HG02642 (cell line): Measurements from ENCODE around the gene FLNC.

ENCODE experiments used
- ATAC-seq: cut with Tn5 transposase; IDR thresholded peaks from one replicate; pipeline ENCODE4 v1.9.1; 2021; ENCODE audit warnings: mild to moderate bottlenecking; ENCODE audit not compliant: unreplicated experiment, poor library complexity

Gene FLNC

DNA sequence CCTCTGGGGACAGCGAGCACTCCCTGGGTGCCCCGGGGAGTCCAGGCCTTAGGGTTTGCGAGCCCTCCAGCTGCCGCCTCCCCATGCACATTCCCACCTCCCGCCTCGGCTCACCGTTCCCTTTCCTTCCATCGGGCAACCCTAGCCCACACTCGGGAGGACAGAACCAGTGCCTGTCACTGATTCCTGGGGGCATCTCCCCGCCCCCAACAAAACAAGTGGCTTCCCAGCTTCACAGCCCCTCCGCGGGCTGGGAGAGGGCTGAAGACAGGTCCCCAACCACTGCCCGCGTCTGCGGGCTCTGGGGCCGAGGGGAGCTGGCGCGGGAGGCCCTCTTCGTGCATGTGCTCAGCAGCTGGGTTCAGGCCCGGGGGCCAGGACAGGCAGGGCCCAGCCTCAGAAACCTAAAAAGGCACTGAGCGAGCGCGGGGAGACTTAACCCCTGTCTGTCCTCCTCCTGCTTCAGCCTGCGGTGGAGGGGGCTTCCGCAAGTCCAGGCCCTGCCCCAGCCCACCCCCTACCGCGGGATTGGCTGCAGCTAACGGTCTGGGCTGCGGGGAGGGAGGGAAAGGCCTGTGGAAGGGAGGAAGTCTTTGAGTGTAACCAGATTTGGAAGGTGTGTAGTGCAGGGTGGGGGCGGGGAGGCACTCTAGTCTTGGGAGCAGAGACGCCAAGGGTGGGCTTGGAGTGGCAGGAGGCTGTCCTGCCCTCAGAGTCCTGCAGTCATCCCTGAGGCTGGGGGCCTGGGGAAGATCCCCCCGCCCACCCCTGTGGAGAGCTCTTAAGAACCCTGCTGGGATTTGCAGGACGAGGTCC, 1.2 kb downstream of the FLNC start:
- no peak for ATAC-seq

DNA sequence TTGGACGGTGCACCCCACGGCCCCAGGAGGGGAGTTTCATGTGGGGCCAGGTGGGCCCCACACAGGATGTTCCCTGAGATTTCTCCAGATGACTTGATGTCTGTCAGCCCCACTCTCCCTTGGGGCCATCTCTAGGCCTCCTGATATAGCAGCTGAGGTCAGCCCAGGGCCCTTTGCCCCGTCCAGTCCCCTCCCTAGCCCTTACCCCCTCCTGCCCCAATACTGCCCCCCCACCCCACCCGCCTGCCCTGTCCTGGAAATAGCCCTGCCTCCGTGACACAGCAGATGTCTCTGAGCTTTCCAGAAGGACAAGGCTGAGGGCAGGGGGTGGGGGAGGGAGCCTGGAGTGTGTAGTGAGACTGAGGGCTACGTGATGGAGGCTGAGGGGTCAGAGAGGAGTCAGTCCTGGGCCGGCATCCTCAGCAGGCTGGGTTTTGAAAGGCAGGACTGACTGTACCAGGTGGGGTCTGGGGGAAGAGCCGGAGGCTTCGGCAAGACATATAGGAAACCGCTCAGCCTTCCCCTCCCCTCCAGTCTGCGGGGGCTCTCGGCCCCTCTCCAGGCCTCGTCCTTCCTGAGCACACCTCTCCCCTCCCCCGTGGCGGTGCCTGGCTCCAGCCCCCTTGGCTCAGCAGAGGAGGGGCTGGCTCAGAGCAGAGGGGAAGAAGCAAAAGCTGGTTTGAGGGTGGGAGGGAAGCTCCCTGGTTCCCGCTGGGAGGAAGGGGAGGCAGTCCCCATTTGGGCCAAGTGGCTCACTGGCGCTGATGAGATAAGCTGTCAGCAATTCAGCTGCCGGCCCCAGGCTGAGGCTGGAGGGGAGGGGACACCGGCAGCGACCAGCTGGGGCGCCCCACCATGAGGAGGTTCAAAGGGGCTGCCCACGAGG, 2.0 kb downstream of the FLNC start:
- ATAC-seq: no peak

DNA sequence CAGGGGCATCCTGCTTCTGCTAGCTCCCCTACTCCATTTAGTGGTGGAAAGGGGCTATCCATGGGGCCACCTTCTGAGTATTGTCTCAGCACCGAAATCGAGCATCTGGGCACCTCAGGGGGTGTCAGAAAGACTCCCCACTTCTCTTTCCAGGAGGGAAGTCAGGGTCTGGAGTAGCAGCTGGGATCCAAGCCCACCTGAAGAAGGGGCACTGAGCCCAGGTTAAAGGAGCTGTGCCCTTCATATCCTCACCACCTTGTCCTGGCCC, 2.6 kb downstream of the FLNC start:
- ATAC-seq: no peak

DNA sequence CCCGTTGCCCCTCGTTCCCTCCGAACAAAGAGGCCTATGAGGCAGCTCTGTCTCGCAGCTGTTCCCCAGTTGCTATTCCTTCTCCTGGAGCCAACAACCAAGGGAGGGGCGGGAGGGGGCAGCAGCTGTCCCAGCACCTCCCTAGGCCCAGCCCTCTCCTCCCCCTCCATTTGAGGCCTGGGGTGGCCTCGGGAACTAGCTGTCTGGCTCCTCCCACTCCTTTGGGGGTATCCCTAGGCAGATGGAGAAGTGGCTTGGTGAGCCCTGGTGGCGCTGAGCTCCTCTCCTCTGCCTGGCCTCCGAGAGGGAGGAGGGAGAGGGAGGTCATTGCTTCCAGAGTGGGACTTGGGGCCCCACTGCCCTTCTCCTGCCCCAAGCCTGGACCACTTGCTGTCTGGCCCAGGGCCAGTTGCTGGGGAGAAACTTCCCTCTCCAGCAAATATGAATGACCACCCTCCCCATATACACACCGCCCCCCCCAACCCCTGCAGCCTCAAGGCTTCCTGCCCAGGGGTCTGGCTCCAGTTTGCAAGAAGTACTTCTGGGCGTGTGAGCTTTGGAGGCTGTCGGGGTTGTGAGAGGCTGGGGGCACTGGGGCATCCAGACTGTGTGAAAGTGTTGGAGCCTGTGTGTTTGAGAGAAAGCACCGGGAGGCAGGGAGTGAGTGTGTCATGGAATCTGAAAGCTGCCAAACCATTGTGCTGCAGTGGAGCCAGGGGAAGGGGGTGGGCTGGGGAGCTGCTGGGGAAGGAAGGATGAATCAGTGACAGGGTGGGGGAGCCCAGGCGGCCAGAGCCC, 3.1 kb downstream of the FLNC start:
- no peak for ATAC-seq

DNA sequence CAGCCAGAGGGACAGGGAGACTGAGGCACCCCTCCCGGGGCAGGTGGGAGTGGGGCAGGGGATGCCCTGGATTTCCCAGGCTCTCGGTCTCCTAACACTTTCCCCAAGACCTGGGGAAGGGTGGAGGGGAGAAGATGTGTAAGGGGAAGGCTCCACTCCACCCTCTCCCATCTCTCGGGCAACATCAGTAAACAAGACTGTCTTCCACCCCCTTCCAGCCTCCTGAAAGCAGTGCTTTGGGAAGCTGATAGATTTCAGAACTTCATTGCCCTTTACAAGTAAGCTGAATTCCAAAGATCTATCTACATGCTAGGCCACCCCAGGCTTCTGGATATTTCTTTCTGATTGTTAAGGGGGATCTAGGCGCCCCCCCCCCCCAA, 3.7 kb downstream of the FLNC start:
- ATAC-seq: no peak

DNA sequence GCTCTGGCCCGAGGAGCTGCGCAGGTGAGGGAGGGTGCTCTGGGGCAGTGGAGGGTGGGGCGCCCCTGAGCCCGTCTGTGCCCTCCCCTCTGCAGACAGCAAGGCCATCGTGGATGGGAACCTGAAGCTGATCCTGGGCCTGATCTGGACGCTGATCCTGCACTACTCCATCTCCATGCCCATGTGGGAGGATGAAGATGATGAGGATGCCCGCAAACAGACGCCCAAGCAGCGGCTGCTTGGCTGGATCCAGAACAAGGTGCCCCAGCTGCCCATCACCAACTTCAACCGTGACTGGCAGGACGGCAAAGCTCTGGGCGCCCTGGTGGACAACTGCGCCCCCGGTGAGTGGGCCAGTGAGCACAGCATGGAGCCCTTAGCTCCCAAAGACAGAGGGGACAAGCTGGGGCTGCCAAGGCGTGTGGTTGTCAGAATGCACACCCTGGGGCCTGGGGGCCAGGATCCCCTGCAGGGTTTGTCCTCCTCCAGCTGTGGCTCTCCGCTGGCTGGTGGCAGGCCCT, 5.1 kb downstream of the FLNC start:
- ATAC-seq: no peak

DNA sequence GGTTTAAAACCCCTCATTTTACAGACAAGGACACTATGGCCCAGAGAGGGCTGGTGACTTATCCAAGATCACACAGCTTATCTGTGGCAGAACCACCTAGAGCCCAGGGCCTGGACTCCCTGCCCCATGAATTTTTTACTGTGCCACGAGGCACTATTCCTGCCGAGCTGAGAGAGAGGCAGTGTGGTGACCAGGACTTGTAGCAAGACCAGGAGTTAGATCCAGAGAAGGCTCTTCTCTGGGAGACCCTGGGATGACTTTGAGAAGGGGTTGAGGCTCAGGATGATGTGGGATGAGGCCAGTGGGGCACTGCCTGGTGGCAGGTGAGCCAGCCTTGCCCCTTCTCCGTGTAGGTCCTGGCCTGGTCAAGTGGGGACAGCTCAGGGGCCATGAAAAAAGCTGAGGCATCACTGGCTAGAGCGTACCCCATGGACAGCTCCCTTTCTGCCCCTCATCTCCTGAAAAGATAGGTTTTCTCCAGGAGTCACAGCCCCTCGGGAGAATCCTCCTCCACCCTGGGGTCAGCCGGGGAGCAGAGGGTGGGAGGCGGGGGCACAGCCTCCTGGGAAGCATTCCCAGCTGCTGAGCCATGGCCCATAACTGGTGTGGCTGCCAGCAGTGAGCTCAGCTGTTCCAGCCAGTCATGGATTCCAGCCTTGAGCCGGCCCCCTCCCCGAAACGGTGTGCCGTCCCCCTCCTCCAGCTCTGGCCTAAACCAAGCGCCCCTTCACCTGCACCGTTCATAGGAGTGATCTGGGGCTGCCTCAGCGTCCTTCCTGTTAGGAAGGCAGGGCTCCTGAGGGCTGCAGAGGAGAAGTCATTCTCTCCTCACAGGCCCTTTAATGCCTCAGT, 5.8 kb downstream of the FLNC start:
- ATAC-seq: no peak

DNA sequence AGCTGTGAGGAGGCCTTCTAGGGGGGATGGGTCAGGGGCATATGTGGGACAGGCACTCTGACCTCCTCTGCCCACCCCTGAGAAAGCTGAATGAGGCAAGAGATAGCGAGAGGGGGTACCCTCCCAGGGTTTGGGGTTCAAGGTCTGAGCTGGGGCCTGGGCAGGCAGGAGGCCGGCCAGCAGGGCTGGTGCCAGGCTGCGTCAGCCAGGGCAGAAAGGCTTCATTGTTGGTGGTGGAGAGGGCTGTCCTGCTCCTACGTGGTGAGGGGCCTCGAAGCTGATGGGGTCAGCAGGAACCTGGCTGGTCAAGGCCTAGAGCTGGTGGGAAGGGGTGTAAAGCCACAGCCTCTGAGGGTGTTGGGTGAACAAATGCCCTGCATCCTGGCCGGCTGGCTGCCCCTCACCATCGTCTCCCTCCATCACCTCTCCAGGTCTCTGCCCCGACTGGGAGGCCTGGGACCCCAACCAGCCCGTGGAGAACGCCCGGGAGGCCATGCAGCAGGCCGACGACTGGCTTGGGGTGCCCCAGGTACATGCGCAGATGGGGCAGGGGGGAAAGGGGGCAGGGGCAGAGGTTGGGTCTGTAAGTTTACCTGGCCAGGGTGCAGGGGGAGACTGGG, 6.6 kb downstream of the FLNC start:
- no peak for ATAC-seq

DNA sequence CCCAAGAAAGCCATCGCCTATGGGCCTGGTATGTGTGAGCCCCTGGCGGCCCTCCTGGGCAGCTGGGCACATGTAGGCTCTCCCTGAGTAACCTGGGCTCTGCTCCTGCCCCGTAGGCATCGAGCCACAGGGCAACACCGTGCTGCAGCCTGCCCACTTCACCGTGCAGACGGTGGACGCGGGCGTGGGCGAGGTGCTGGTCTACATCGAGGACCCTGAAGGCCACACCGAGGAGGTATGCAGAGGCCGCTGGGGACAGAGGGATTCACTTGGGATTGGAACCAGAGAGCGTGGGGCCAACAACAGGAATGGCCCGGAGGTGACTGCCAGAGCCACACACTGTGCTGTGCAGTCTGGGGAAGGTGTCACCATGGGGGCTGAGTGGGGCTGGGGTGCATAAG, 7.3 kb downstream of the FLNC start:
- no peak for ATAC-seq

DNA sequence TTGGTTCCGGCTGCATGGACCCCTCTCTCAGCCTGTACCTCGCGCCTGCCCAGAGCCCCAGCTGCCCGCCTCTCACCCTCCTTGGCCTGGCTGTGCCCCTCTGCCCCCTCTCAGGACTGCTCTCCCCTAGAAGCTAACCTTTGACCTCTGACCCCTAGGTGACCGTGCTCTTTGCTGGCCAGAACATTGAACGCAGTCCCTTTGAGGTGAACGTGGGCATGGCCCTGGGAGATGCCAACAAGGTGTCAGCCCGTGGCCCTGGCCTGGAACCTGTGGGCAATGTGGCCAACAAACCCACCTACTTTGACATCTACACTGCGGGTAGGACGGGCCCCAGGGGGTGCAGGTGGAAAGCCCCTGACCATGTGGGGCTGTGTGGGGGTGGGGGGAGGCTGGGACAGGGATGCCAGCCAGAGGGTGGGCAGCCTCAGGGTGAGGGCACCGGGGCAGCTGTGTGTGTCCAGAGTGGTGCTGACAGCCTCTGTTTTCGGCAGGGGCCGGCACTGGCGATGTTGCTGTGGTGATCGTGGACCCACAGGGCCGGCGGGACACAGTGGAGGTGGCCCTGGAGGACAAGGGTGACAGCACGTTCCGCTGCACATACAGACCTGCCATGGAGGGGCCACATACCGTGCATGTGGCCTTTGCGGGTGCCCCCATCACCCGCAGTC, 8.0 kb downstream of the FLNC start:
- ATAC-seq: no peak

DNA sequence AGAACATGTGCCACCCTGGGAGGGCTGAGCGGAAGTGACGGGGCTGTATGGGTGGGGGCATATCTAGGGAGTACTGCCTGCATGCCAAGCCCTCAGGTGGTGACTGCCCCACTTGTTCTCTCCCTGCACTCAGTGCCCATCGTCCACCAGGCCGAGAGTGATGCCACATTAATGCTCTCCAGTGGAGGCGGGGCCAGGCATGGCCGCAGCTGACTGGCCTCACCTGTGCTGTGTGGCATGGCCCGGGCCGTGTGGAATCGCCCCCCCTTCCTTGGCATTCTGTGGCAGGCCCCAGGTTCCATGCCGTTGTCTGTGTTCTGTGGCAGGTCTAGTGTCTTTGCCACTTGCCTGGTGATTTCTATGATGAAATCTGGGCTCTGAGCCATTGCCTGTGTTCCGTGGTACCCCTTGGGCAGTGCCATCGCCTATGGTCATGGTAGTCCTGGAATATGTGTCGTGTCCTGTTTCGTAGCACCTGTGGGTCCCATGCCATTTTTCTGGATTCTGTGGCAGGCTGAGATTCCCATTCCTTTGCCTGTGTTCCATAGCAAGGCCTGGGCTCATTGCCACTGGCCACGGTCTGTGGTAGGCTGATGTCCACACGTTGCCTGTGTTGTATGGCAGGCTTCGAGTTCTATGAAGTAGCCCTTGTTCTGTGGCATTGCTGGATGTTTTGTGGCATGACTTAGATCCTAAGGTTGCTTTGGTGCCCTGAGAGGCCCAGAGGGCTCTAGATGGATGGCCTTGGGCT, 8.9 kb downstream of the FLNC start:
- no peak for ATAC-seq

DNA sequence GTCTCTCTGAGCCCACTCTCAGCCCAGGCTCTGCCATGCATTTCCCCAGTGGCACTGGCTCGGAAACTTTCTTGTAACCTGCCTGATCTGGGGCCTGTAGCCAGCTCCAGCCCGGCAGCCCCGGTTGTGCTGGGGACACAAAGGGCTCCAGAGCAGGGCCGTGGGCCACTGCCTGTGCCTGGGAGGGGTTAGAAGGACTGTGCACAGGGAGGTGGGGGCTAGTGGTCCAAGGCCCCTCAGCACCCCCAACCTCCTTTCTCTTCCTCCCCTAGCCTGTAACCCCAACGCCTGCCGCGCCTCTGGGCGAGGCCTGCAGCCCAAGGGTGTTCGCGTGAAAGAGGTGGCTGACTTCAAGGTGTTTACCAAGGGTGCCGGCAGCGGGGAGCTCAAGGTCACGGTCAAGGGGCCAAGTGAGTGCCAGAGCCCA, 9.6 kb downstream of the FLNC start:
- ATAC-seq: no peak

DNA sequence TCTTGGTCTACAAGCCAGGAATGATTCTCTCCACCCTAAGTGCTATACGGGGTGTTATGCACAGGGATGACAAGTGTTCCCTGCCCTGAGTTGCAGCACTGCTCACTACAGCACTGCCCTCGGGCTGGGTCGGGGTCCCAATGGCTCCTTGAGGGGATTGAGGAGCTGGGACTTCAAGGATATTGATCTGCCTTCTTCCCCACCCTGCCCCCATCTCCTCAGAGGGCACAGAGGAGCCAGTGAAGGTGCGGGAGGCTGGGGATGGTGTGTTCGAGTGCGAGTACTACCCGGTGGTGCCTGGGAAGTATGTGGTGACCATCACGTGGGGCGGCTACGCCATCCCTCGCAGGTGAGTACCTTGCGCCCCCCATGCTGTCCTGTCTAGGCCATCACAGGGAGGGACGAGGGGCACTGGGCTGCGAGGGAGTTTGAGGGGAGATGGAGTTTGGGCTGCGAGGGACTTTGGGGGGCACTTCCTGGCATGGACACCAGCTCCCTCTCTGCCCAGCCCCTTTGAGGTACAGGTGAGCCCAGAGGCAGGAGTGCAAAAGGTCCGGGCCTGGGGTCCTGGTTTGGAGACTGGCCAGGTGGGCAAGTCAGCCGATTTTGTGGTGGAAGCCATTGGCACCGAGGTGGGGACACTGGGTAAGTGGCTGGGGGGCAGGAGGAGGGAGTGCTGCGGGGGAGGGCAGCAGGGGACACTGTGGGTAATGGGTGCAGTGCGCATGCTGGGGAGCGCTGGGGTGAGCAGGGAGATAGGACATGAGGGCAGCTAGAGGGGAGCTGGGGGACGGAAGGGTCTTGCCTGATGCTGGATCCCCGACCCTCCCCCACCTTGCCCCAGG, 10.3 kb downstream of the FLNC start:
- no peak for ATAC-seq

DNA sequence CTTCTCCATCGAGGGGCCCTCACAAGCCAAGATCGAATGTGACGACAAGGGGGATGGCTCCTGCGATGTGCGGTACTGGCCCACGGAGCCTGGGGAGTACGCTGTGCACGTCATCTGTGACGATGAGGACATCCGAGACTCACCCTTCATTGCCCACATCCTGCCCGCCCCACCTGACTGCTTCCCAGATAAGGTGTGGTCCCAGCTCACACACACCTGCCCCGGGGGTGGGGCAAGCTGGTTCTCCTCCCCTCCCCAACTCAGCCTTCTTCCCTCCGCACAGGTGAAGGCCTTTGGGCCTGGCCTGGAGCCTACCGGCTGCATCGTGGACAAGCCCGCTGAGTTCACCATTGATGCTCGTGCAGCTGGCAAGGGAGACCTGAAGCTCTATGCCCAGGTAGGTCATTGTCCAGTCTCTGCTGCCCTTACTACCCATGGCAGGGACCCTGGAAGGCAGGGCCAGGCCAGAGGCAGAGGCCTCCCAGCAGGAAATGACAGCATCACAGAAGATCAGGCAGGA, 11.0 kb downstream of the FLNC start:
- ATAC-seq: no peak

DNA sequence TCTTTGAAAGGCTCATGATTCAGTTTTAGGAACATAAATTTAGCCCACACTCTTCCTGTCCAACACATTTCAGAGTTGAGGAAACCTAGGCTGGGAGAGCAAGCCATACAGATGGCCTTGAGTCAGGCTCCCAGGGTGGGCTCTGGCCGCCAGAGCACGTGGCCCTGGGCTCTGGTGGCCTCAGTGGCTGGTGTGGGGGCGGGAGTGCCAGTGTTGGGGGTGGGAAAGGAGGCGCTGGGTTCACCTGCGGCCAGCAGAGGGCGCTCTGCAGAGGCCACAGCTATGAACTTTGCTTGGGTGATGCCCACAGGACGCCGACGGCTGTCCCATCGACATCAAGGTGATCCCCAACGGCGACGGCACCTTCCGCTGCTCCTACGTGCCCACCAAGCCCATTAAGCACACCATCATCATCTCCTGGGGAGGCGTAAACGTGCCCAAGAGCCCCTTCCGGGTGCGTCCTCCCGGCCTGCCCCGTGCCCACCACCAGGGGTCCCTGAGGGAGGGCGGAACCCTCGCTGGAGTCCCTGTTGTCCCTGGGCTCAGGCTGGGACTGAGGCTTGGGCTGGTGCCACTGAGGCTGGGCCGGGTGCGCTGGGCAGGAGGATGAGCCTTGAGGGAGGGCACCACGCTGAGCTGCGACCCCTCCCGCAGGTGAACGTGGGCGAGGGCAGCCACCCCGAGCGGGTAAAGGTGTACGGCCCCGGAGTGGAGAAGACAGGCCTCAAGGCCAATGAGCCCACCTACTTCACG, 11.9 kb downstream of the FLNC start:
- ATAC-seq: no peak
